Right forelimb (tissue), 1 donor: ENCODE results near the gene PGF.

Source experiments
- DNase-seq: peaks from one replicate; pipeline ENCODE4 v3.0.0-alpha.2; 2018

PGF gene

GRCh38 chr14:74915826-74916225, 39.6 kb downstream of the PGF start:
- DNase-seq, result no peak

DNA sequence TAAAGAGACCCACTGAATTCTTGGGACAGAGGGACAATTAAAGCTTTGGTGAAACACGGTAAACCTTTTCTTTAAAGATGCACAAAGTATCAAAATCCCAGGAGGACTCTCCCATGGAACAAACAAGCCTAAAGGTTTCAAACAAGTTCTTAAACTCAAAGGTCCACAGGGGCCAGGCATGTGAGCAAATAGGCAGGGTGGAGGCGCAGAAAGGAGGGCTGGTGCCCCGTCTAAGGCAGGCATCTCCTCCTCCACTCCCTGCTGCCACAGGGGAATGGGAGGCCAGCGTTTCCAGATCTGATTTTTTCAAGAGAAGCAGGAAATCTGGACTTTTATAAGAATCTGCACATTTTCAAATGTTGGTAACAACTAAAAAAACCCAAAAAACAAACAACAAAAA, 40.0 kb downstream of the PGF start:
- DNase-seq, result no peak

GRCh38 chr14:74913986-74914573, 41.3 kb downstream of the PGF start:
- DNase-seq, result peak; percentile 85

DNA sequence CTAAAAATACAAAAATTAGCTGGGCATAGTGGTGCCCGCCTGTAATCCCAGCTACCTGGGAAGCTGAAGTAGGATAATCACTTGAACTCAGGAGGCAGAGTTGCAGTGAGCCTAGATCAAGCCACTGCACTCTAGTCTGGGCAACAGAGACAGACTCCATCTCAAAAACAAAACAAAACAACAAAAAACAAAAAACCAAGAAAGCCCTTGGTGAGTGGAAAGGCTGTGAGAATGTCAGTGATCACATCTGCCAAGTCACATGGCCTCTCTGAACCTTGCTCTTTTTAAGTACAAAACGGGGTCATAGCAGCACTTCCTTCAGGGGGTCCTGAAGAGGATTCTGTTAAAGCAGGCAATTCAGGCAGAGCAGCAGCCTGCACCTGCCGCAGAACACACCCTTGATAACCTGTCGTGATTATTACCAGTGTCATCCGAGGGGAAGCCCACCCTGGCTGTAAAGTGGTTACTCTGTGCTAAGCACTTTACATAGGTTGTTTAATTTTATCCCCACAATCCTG, 41.9 kb downstream of the PGF start:
- DNase-seq, result no peak

DNA sequence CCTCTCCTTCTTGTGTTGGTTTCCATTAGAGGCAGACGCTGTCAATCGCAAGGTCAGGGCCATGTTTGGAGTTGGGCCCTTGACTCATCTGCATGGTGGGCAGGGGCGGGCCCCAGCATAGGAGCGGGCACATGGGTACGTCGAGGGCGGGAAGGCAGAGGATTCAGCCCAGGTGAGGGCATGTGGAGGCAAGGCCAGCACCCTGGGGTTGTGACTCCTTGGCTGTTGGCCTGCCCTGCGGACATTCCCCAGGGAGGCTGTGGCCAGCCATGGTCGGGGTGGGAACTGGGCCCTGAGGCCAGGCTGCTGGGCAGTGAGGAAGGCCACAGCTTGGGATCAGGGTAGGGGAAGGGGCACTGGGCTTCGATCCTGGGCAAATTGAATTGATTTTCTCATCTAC, 42.6 kb downstream of the PGF start:
- DNase-seq, result no peak

- no peak for DNase-seq
Measured at GRCh38 chr14:74912111-74912510, 43.3 kb downstream of the PGF start.

GRCh38 chr14:74911704-74912103, 43.7 kb downstream of the PGF start:
- no peak for DNase-seq

DNA sequence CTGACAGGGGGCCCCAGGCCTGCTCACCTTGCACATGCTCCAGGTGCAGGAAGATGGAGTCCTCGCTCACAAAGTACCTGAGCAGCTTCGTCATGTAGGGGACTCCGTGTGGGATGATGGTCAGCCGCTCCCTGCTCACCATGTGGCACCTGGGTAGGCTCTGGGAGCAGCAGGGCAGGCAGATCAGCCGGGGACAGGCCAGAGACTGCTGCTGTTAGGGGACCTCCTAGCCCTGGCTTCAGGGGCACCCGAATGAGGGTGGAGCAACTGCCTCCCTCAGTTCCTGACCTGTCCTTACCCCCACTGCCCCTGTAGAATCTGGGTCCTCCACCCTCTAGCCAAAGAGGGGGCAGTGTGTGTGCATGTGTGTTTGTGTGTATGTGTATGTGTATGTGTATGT, 44.2 kb downstream of the PGF start:
- DNase-seq, result no peak

DNA sequence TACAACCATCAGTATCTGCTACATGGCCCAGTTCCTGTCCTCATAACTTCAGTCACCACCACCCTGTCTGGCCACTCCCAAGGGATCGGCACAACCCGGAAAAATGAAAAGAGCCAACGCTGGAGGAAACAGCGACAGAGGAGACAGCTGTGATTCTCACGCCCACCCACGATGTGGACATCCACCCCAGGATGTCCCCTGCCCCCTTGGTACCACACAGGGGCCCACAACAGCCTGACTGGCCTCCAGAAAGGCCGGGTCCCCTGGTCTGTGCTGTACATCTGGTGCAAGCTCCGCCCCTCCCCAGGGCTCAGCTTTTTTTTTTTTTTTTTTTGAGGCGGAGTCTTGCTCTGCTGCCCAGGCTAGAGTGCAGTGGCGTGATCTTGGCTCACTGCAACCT, 44.8 kb downstream of the PGF start:
- DNase-seq, result no peak

GRCh38 chr14:74909911-74910310, 45.5 kb downstream of the PGF start:
- no peak for DNase-seq

DNA sequence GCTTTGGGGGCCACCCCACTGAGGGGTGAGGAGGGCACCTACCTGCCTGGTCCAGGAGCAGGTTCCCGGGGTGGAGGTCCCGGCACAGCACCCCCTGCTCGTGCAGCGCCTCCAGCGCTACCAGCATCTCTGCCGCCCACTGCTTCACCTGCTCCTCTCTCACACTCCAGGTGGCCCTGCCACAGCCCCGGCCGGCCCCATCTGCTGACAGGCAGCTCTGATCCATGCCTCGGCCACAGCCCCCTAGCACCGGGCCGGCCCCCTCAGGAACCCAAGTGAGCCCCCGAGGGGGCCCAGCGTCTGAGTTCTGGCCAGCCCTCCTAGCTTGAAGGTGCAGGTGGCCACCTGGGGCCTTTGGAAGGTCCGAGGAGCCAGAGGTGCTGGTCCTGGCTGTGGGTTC, 45.9 kb downstream of the PGF start:
- DNase-seq, result no peak

- no peak for DNase-seq
Measured at GRCh38 chr14:74908861-74909341, 46.5 kb downstream of the PGF start.

GRCh38 chr14:74907744-74908143, 47.7 kb downstream of the PGF start:
- DNase-seq, result no peak

DNA sequence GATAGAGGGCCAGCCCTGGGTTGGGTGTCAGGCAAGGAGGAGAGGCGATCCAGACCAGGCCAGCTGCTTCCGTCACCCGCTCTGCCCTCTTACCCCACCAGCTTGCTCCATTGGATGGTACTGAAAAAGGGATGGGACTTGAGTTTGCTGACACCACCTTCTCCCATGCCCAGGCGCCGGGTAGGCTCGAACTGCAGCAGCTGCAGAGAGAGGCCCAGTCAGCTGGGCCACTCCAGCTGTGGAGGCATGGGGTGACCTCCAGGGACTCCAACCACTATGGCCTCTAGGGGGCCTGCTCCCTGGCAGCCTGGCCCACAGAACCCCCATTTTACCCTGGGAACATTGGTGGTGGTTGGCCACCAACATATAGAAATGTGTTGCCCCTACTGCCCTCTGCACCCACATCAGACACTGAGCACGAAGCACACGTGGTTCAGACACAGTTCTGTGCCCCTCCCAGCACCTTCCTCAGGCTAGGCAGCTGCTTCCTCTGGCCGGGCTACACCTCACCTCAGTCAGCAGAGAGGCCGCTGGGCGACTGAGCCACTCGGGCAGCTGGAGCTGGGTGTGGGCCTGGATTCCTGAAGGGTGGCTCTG, 48.4 kb downstream of the PGF start:
- DNase-seq, result no peak

DNA sequence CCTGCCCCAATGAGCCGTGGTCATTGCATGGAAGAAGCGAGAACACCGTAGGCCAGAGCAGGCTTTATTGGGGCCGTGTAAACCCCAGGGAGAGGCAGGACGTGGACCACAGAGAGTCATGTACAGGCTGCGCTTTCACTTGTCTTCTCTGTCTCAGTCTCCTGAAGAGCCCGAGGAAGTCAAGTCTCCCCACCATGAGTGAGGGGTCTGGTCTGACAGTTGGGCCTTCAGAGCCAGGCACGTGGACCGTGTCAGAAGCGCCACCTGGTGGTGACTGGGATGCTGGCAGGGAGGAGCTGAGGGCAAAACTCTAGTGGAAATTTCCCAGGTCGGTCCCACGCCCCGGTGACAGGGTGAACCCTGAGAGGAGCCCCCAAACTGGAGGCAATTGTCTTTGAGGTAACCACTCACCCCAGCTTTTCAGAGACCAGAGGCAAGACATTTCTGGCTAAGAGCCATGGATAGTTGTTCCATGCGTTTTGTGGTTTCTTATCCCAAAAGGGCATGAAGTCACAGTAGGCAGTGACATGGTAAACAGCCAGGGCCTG, 49.7 kb downstream of the PGF start:
- peak; percentile 84 for DNase-seq

DNA sequence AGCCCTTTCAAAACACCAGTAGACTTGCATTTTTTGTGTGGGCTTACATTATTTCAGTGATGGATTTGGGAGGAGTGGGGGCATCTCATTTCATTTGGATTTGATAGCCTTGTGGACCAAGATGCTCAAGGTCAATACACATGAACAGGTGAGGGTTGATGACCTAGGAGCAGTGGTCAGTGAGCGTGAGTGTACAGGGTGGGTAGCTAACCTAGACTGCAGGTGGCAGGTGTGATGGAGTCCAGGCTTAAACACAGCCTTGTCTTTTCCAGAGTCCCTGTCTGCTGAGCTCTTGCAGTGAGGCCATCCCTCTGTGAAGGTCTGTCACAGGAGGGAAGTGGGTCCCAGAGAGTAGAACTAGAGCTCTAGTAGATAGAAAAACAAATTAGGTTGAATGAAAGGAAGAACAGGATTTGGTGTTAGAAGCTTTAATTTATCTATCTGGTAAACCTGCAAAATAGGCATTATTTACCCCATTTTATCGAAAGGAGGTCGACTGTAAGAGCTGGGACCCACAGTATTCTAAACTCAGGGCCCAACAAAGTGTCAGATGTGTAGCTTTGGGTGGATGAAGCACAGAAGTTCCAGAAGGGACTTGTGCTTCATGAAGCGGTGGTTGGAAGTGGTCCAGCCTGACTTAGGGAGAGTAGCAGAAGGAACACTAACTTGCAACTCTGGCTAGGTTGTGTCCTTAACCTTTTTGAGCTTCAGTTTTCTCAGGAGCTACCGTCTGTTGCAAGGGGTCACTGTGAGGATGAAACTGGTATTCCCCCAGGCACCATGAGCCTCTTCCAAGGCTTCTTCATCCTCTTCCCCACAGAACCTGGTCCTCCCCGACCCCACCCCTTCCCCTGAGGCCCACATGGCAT, 50.5 kb downstream of the PGF start:
- DNase-seq, result no peak

- DNase-seq, result no peak
Measured at GRCh38 chr14:74902941-74903705, 52.3 kb downstream of the PGF start.

- DNase-seq, result no peak
Measured at GRCh38 chr14:74898694-74899093, 56.7 kb downstream of the PGF start.

DNA sequence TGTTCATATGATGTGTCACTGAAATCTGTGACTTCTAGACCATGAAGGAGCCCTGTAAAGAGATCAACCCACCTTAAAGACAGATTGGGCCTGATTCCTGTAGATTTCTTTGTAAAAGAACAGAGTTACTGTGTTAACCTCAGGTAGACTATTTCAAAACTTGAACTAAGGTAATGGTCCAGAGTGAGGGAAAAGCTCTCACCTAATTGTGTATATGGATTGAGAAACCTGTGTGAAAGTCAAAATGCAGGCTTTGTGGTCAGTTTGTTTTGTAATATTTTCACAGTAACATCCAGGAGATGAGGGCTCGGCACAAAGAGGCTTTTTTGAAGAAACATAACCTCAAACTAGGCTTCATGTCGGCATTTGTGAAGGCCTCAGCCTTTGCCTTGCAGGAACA, 57.3 kb downstream of the PGF start:
- no peak for DNase-seq

GRCh38 chr14:74897642-74898041, 57.8 kb downstream of the PGF start:
- no peak for DNase-seq

GRCh38 chr14:74896400-74896799, 59.0 kb downstream of the PGF start:
- DNase-seq, result no peak

- DNase-seq, result no peak
Measured at GRCh38 chr14:74893614-74894091, 61.7 kb downstream of the PGF start.

GRCh38 chr14:74892745-74893144, 62.7 kb downstream of the PGF start:
- no peak for DNase-seq
